MCF 10A (cell line): ENCODE results near the gene UVRAG. TPM values are rescaled to one million over a fixed set of nuclear protein-coding genes. Genes with fewer than 3 reads are reported as not detected.
"Not testable (repeated sequence)": the region's sequence is repeated elsewhere in the genome, so short reads cannot be mapped to it uniquely, and the experiment has no call there.

Experiments used
- BruUV-seq: library from RNA; stranded (reverse); fragments of 400-500 nt; replicated peaks from 2 replicates; lab custom pipeline; 2021; lab: Mats Ljungman, UMichigan
- CTCF ChIA-PET: fragments of 300-600 bp; sonication (Branson Sonifier 250); formaldehyde crosslinking; extraction: SDS; loops from one replicate; lab custom pipeline; 2021; ENCODE audit warnings: antibody characterized with exemption, inconsistent platforms; lab: Yijun Ruan, JAX
- POLR2A ChIA-PET: fragments of 300-600, 350-650 bp; sonication (Branson Sonifier 250); formaldehyde crosslinking; extraction: SDS; loops from one replicate; lab custom pipeline; 2020; ENCODE audit warnings: antibody characterized with exemption, inconsistent platforms; lab: Yijun Ruan, JAX
- DNase-seq: peaks from one replicate; pipeline ENCODE4 v3.0.0-alpha.2; 2018; ENCODE audit not compliant: unreplicated experiment
- H3K27ac Mint-ChIP-seq: one replicate; pipeline ENCODE4 v1.8.0; 2022; ENCODE audit warnings: mild to moderate bottlenecking, low read depth, mixed read lengths; ENCODE audit not compliant: unreplicated experiment
- H3K27me3 Mint-ChIP-seq: one replicate; pipeline ENCODE4 v1.8.0; 2022; ENCODE audit warnings: mixed read lengths; ENCODE audit not compliant: insufficient read depth, unreplicated experiment
- H3K36me3 Mint-ChIP-seq: one replicate; pipeline ENCODE4 v1.8.0; 2022; ENCODE audit warnings: mild to moderate bottlenecking, moderate library complexity, mixed read lengths; ENCODE audit not compliant: insufficient read depth, unreplicated experiment
- H3K4me1 Mint-ChIP-seq: one replicate; pipeline ENCODE4 v1.8.0; 2022; ENCODE audit warnings: mixed read lengths; ENCODE audit not compliant: insufficient read depth, unreplicated experiment
- H3K4me3 Mint-ChIP-seq: one replicate; pipeline ENCODE4 v1.8.0; 2022; ENCODE audit warnings: mild to moderate bottlenecking, moderate library complexity, mixed read lengths; ENCODE audit not compliant: unreplicated experiment
- H3K9me3 Mint-ChIP-seq: one replicate; pipeline ENCODE4 v1.8.0; 2022; ENCODE audit warnings: mixed read lengths; ENCODE audit not compliant: unreplicated experiment
- intact Hi-C: fragments of 100-400 bp; cut with micrococcal nuclease; formaldehyde crosslinking; loops from 2 replicates; pipeline ENCODE4 v1.14.1; 2022
- total RNA-seq: library from RNA; stranded (reverse); gene quantifications from 2 replicates; pipeline ENCODE4 v1.2.3, GENCODE V29; 2022
- TF ChIP-seq, protein P1 (sequence below): fragments of 200-600 bp; IDR thresholded peaks from one replicate; pipeline ENCODE4 v1.8.0; 2022; ENCODE audit warnings: antibody characterized with exemption, mild to moderate bottlenecking; ENCODE audit not compliant: unreplicated experiment

Gene UVRAG
- total RNA-seq, 1 experiment from 2014 or later = 12.4 TPM

- Mint-ChIP-seq H3K4me1 (no peaks in the 10 kb centered on the region), H3K27me3 (no peaks in the 10 kb centered on the region), H3K36me3 (no peaks in the 10 kb centered on the region), H3K9me3 (no peaks in the 10 kb centered on the region), H3K27ac (no peak overlapping the region), H3K4me3 (no peak overlapping the region)
- ChIA-PET CTCF (no interaction called here), POLR2A (no interaction called here)
- BruUV-seq = no TSS peak
- intact Hi-C loops = no loop called here
- no peak for DNase-seq
- TF ChIP-seq, protein P1, sequence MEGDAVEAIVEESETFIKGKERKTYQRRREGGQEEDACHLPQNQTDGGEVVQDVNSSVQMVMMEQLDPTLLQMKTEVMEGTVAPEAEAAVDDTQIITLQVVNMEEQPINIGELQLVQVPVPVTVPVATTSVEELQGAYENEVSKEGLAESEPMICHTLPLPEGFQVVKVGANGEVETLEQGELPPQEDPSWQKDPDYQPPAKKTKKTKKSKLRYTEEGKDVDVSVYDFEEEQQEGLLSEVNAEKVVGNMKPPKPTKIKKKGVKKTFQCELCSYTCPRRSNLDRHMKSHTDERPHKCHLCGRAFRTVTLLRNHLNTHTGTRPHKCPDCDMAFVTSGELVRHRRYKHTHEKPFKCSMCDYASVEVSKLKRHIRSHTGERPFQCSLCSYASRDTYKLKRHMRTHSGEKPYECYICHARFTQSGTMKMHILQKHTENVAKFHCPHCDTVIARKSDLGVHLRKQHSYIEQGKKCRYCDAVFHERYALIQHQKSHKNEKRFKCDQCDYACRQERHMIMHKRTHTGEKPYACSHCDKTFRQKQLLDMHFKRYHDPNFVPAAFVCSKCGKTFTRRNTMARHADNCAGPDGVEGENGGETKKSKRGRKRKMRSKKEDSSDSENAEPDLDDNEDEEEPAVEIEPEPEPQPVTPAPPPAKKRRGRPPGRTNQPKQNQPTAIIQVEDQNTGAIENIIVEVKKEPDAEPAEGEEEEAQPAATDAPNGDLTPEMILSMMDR = no peak
Observed at GRCh38 chr11:76076749-76077148, 261.7 kb downstream of the UVRAG start.

- DNase-seq = no peak
- POLR2A ChIA-PET = interaction anchor here (0.9 kb wide), 1 partner anchor 10 kb away, joined by 3 read pairs; no protein-coding TSS in a partner anchor
- no peak overlapping the region for H3K4me3 Mint-ChIP-seq
- BruUV-seq = no TSS peak
- TF ChIP-seq, protein P1 = no peak
- no peaks in the 10 kb centered on the region for H3K9me3 Mint-ChIP-seq
- no peak overlapping the region for H3K27ac Mint-ChIP-seq
- CTCF ChIA-PET = interaction anchor here (1.1 kb wide), 1 partner anchor 75 kb away, joined by 3 read pairs; no protein-coding TSS in a partner anchor
- H3K27me3 Mint-ChIP-seq = no peaks in the 10 kb centered on the region
- no peaks in the 10 kb centered on the region for H3K4me1 Mint-ChIP-seq
- no peaks in the 10 kb centered on the region for H3K36me3 Mint-ChIP-seq
- intact Hi-C loops = no loop called here
Observed at GRCh38 chr11:76077575-76078150, 262.7 kb downstream of the UVRAG start.

GRCh38 chr11:76081084-76081483, 266.1 kb downstream of the UVRAG start:
- H3K9me3 Mint-ChIP-seq, H3K36me3 Mint-ChIP-seq, CTCF ChIA-PET: not testable (repeated sequence)

GRCh38 chr11:76083563-76084451, 268.8 kb downstream of the UVRAG start:
- Mint-ChIP-seq H3K27ac (peak overlapping the region; percentile 35), H3K4me1 (peaks cover 11% of the 10 kb centered on the region), H3K4me3 (no peak overlapping the region), H3K9me3 (no peaks in the 10 kb centered on the region), H3K36me3 (no peaks in the 10 kb centered on the region), H3K27me3 (no peaks in the 10 kb centered on the region)
- no peak for DNase-seq
- TF ChIP-seq, protein P1 = no peak
- POLR2A ChIA-PET = interaction anchor here (0.9 kb wide), 1 partner anchor 41 kb away, joined by 4 read pairs; no protein-coding TSS in a partner anchor
- intact Hi-C loops = no loop called here
- CTCF ChIA-PET = interaction anchor here (0.5 to 1.4 kb wide), 3 partner anchors 13 to 140 kb away, joined by 3 read pairs; no protein-coding TSS in a partner anchor
- BruUV-seq = no TSS peak

More at GRCh38 chr11:76081084-76081483, 266.1 kb downstream of the UVRAG start:
- POLR2A ChIA-PET, intact Hi-C loops, H3K4me1 Mint-ChIP-seq, BruUV-seq, H3K27ac Mint-ChIP-seq, H3K27me3 Mint-ChIP-seq, DNase-seq, H3K4me3 Mint-ChIP-seq: not testable (repeated sequence)
